ENCODE data around the gene RHCG. TPM values are rescaled to one million over a fixed set of nuclear protein-coding genes. Genes with fewer than 3 reads are reported as not detected.
A peak's percentile ranks its signal among the peaks of the same experiment; 100 is the strongest.

The RHCG gene
- total RNA-seq, 6 donors from 2014 or later: not detected

GRCh38 chr15:89514596-89515406, 18.4 kb upstream of the RHCG start:
- TF ChIP-seq POLR2AphosphoS5 (IDR thresholded peaks at IDR 0.05) (no peak), POLR2A (IDR thresholded peaks at IDR 0.05) (no peak), EP300 (IDR thresholded peaks at IDR 0.05) (no peak), CTCF (IDR thresholded peaks at IDR 0.05) (no peak)
- Histone ChIP-seq H3K4me3 (no peak overlapping the region), H3K27me3 (no peaks in the 10 kb centered on the region), H3K36me3 (no peaks in the 10 kb centered on the region), H3K9me3 (no peaks in the 10 kb centered on the region), H3K4me1 (no peaks in the 10 kb centered on the region), H3K27ac (no peak overlapping the region)
- DNase-seq (peak in 1 of 2 donors; percentile 27), ATAC-seq (ENCODE audit: low FRiP score in 2 of 2) (no peak)
- 58 to 77% methylated on average over 5 to 6 of the region's 6 CpGs for WGBS, 2 donors

DNA sequence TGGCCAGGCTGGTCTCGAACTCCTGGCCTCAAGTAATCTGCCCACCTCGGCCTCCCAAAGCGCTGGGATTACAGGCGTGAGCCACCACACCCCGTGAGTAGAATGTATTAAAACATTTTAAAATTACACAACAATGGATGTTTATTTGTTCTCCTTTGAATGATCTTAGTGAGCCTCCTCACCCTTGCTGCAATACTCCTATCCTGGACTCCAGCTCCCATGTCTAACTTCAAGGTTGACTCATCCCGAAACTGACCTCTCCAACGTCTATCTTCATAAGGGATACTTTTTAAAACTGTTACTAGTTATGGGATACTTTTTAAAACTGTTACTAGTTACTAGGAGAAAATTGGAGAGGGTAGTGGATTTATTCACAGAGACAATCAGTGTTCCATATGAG, 17.8 kb upstream of the RHCG start:
- no peak for TF ChIP-seq POLR2A (IDR thresholded peaks at IDR 0.05)
- no peak for TF ChIP-seq CTCF (IDR thresholded peaks at IDR 0.05)
- no peak for TF ChIP-seq EP300 (IDR thresholded peaks at IDR 0.05)
- no peak for TF ChIP-seq POLR2AphosphoS5 (IDR thresholded peaks at IDR 0.05)
- no peaks in the 10 kb centered on the region for H3K9me3 ChIP-seq
- no peak for ATAC-seq (ENCODE audit: low FRiP score in 2 of 2)
- 81 to 82% methylated on average over 7 of the region's 7 CpGs for WGBS, 2 donors
- DNase-seq: no peak
- H3K27ac ChIP-seq: no peak overlapping the region
- no peaks in the 10 kb centered on the region for H3K27me3 ChIP-seq
- H3K36me3 ChIP-seq: no peaks in the 10 kb centered on the region
- no peak overlapping the region for H3K4me3 ChIP-seq
- H3K4me1 ChIP-seq: no peaks in the 10 kb centered on the region

DNA sequence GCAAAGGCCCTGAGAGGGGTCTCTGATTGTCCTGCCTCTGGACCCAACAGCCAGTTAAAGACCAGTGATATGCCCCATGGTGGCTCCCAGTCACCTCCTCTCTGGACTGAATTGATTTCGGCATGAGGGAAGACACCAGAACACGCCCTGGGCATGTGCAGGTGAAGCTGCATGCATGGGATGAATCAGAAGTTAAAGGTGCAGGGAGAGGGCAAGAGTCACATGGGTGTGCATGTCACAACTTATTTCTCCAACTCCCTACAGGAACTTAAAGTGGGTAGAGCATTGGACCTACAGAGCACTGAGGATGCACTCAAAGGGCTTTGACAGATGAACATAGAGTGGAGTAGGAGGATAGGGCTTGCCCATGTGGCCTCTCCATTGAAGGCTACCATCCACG, 16.9 kb upstream of the RHCG start:
- Histone ChIP-seq H3K27ac (no peak overlapping the region), H3K36me3 (no peaks in the 10 kb centered on the region), H3K4me1 (no peaks in the 10 kb centered on the region), H3K27me3 (no peaks in the 10 kb centered on the region), H3K4me3 (no peak overlapping the region), H3K9me3 (no peaks in the 10 kb centered on the region)
- ATAC-seq (ENCODE audit: low FRiP score in 2 of 2): no peak
- 75 to 81% methylated on average over 3 of the region's 3 CpGs for WGBS, 2 donors
- no peak for TF ChIP-seq POLR2AphosphoS5 (IDR thresholded peaks at IDR 0.05)
- TF ChIP-seq POLR2A (IDR thresholded peaks at IDR 0.05): no peak
- TF ChIP-seq CTCF (IDR thresholded peaks at IDR 0.05): no peak
- TF ChIP-seq EP300 (IDR thresholded peaks at IDR 0.05): no peak
- no peak for DNase-seq

- Histone ChIP-seq H3K4me3 (no peak overlapping the region), H3K27ac (no peak overlapping the region), H3K27me3 (no peaks in the 10 kb centered on the region), H3K9me3 (no peaks in the 10 kb centered on the region), H3K4me1 (no peaks in the 10 kb centered on the region), H3K36me3 (no peaks in the 10 kb centered on the region)
- ATAC-seq (ENCODE audit: low FRiP score in 2 of 2) (no peak), DNase-seq (no peak)
- no peak for TF ChIP-seq POLR2A (IDR thresholded peaks at IDR 0.05)
- TF ChIP-seq POLR2AphosphoS5 (IDR thresholded peaks at IDR 0.05): no peak
- TF ChIP-seq CTCF (IDR thresholded peaks at IDR 0.05): no peak
- TF ChIP-seq EP300 (IDR thresholded peaks at IDR 0.05): no peak
- 63 to 83% methylated on average over 4 of the region's 4 CpGs for WGBS, 2 donors
These were observed 16.2 kb upstream of the RHCG start for GRCh38 chr15:89512631-89513030.
